SIG-M5 treated with dmso at 0.1 percent for 504 hours (cell line): Measurements from ENCODE around the gene SDK2.
A peak's percentile ranks its signal among the peaks of the same experiment; 100 is the strongest.

Source experiments
- DNase-seq: peaks from one replicate; lab custom pipeline; 2025; ENCODE audit not compliant: unreplicated experiment; lab: John Stamatoyannopoulos, UW

The SDK2 gene

GRCh38 chr17:73644145-73645049 lies at the start of gene SDK2:
Gene SDK2 (minus strand): TSS chr17:73644445. CDS start chr17:73644088, 357 bp downstream.
- DNase-seq, result no peak

- no peak for DNase-seq
Measured at GRCh38 chr17:73693071-73693470, 48.8 kb upstream of the SDK2 start.

GRCh38 chr17:73691321-73691766 lies 47.1 kb upstream of the SDK2 start:
- no peak for DNase-seq

GRCh38 chr17:73690676-73691075 lies 46.4 kb upstream of the SDK2 start:
- DNase-seq, result no peak

- no peak for DNase-seq
Measured at GRCh38 chr17:73689596-73690275, 45.5 kb upstream of the SDK2 start.

GRCh38 chr17:73686961-73687360 lies 42.7 kb upstream of the SDK2 start:
- DNase-seq, result no peak

- DNase-seq, result no peak
Measured at GRCh38 chr17:73686126-73686525, 41.9 kb upstream of the SDK2 start.

- DNase-seq, result no peak
Measured at GRCh38 chr17:73684183-73684582, 39.9 kb upstream of the SDK2 start.

GRCh38 chr17:73683771-73684170 lies 39.5 kb upstream of the SDK2 start:
- no peak for DNase-seq

- no peak for DNase-seq
Measured at GRCh38 chr17:73681946-73682345, 37.7 kb upstream of the SDK2 start.

GRCh38 chr17:73679476-73679875 lies 35.2 kb upstream of the SDK2 start:
- no peak for DNase-seq

GRCh38 chr17:73678999-73679398 lies 34.8 kb upstream of the SDK2 start:
- no peak for DNase-seq

GRCh38 chr17:73669771-73670170 lies 25.5 kb upstream of the SDK2 start:
- DNase-seq, result no peak

GRCh38 chr17:73667181-73667959 lies 23.1 kb upstream of the SDK2 start:
- no peak for DNase-seq

GRCh38 chr17:73663614-73664013 lies 19.4 kb upstream of the SDK2 start:
- DNase-seq, result no peak

GRCh38 chr17:73660366-73660765 lies 16.1 kb upstream of the SDK2 start:
- no peak for DNase-seq

- DNase-seq, result no peak
Measured at GRCh38 chr17:73658821-73659515, 14.7 kb upstream of the SDK2 start.

- DNase-seq, result peak; percentile 8
Measured at GRCh38 chr17:73657473-73658116, 13.3 kb upstream of the SDK2 start.

- no peak for DNase-seq
Measured at GRCh38 chr17:73654241-73654640, 10.0 kb upstream of the SDK2 start.

GRCh38 chr17:73653810-73654209 lies 9.6 kb upstream of the SDK2 start:
- DNase-seq, result no peak
